GM12864 (cell line): Measurements from ENCODE around the gene MSX2.

Experiments
- DNase-seq: peaks from one replicate; pipeline ENCODE4 v3.0.0-alpha.2; 2011; ENCODE audit warnings: low read depth
- H3K4me3 ChIP-seq: 2 replicates; pipeline ENCODE4 v1.5.1; 2011; ENCODE audit warnings: mild to moderate bottlenecking, low read depth, low read length, control low read depth
- TF ChIP-seq, protein P1 (sequence below): IDR thresholded peaks from 2 replicates; pipeline ENCODE4 v1.5.1; 2011; ENCODE audit warnings: low read depth, mild to moderate bottlenecking, moderate library complexity, low read length, control low read depth, inconsistent platforms; ENCODE audit errors: missing control alignments

The MSX2 gene

GRCh38 chr5:174722500-174722899, 1.9 kb upstream of the MSX2 start:
- DNase-seq = no peak
- TF ChIP-seq, protein P1, sequence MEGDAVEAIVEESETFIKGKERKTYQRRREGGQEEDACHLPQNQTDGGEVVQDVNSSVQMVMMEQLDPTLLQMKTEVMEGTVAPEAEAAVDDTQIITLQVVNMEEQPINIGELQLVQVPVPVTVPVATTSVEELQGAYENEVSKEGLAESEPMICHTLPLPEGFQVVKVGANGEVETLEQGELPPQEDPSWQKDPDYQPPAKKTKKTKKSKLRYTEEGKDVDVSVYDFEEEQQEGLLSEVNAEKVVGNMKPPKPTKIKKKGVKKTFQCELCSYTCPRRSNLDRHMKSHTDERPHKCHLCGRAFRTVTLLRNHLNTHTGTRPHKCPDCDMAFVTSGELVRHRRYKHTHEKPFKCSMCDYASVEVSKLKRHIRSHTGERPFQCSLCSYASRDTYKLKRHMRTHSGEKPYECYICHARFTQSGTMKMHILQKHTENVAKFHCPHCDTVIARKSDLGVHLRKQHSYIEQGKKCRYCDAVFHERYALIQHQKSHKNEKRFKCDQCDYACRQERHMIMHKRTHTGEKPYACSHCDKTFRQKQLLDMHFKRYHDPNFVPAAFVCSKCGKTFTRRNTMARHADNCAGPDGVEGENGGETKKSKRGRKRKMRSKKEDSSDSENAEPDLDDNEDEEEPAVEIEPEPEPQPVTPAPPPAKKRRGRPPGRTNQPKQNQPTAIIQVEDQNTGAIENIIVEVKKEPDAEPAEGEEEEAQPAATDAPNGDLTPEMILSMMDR = no peak
- H3K4me3 ChIP-seq = no peak overlapping the region

- no peak overlapping the region for H3K4me3 ChIP-seq
- no peak for DNase-seq
- TF ChIP-seq, protein P1 = no peak
Measured at GRCh38 chr5:174723315-174723978, 935 bp upstream of the MSX2 start.

- H3K4me3 ChIP-seq = no peak overlapping the region
- TF ChIP-seq, protein P1 = no peak
- DNase-seq = no peak
Measured at GRCh38 chr5:174723979-174724483, 351 bp upstream of the MSX2 start.

GRCh38 chr5:174725261-174725990, 1.0 kb downstream of the MSX2 start:
- TF ChIP-seq, protein P1 = no peak
- no peak for DNase-seq
- H3K4me3 ChIP-seq = no peak overlapping the region

DNA sequence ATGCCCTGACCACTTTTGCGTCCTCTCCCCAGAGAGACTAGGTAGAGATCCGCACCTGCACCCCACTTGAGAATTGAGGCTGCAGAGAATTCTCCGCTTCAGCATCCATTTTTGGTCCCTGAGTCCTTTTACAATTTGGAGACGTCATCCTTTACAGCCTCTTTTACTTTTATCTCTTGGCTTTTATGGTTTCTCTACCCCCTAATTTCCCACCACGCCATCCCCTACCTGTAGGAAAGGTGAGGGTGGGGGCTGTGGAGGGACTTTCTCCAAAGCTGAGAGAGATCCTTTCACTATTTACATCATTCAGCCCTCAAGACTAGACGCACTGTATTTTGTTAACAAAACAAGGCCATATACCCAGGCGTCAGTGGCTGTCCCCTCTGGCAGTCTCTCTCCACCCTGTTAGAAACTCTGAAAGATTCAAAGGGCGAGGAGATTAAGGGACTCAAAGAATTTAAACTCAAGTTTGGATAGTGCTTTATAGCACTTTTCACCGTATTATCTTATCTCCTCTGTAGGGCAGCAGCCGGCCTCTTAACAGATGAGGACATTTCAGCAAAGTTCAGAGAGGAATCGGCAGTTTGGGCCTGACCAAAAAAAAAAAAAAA, 1.7 kb downstream of the MSX2 start:
- TF ChIP-seq, protein P1 = no peak
- no peak overlapping the region for H3K4me3 ChIP-seq
- DNase-seq = no peak

GRCh38 chr5:174726916-174727793, 2.8 kb downstream of the MSX2 start:
- TF ChIP-seq, protein P1 = no peak
- DNase-seq = no peak
- no peak overlapping the region for H3K4me3 ChIP-seq
